D721Med (cell line): Measurements from ENCODE around the gene XIRP2.

Source experiments
- DNase-seq: peaks from one replicate; pipeline ENCODE4 v3.0.0; 2011; ENCODE audit warnings: low spot score; ENCODE audit not compliant: insufficient read length
- FAIRE-seq: peaks from 2 replicates; lab custom pipeline; 2011; peaks lifted over from hg19 to GRCh38; lab: Jason Lieb, UNC
- CTCF ChIP-seq: IDR thresholded peaks from 2 replicates; pipeline ENCODE4 v1.5.1; 2012; ENCODE audit warnings: mild to moderate bottlenecking, control low read depth; ENCODE audit not compliant: insufficient read depth; ENCODE audit errors: missing control alignments

The XIRP2 gene

DNA sequence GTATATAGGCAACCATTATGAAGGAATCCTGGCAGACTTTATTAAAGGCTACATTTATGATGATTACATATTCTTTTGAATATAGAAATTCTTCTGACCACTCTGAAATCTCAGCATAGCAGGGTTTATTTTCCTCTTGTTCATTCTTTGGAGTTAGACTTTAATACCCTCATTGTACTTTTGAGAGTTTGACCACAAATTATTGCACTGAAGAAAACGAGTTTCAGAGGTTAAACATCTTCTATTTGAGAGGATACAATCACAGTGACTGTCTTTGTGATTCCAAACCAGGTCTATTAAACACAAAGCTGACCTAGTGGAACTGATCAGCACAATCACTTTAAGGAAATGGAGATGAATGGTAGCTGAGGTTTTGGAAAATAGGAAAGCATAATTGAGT lies 71.3 kb downstream of the XIRP2 start:
- FAIRE-seq (no peak), DNase-seq (no peak)
- no peak for TF ChIP-seq CTCF

DNA sequence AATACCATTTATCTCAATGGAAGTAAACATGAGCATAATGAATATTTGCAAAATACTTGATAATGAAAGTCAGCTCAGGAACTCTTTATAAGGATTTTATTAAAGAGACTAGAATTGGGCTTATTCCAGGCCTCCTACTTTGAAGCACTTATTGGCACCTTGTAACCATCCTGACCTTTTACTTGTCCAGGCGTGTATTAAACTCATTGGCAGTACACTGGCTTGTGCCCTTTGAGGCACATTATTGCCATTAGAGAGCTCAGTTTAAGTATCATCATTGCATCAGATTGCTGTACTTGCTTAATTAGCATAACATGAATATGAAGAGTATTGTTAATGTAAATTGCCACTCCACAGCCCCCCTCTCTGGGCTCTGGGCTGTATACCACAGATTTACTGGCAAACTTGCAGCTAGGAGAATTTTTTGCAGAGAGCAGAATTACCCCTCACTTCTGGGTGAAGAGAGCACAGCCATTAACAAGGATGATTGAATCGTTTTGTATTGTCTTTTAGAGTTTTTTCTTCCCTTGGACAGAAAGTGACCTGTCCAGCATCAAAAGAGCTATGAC lies 72.5 kb downstream of the XIRP2 start:
- no peak for DNase-seq
- FAIRE-seq, result no peak
- no peak for TF ChIP-seq CTCF

DNA sequence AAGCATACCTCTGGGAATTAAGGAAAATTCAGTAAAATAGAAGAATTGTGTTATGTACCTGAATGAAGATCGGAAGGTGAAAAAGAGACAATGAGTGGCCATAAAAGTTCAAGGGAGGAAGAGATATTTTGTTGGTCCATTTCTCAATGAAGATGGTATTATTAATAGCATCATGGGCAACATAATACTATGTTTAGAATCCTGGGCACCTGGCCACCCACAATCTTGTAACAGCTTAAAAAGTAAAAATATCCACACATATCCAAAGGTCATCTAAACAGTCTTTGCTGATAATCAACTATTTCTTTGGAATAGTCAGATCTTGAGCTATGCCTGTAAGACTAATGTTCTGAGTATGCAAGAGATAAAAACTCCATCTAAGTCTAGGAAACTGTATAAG lies 73.7 kb downstream of the XIRP2 start:
- no peak for TF ChIP-seq CTCF
- DNase-seq (no peak), FAIRE-seq (no peak)

- TF ChIP-seq CTCF, result no peak
- DNase-seq, result no peak
- FAIRE-seq, result no peak
Measured at GRCh38 chr2:166969486-166969885, 81.2 kb downstream of the XIRP2 start.

DNA sequence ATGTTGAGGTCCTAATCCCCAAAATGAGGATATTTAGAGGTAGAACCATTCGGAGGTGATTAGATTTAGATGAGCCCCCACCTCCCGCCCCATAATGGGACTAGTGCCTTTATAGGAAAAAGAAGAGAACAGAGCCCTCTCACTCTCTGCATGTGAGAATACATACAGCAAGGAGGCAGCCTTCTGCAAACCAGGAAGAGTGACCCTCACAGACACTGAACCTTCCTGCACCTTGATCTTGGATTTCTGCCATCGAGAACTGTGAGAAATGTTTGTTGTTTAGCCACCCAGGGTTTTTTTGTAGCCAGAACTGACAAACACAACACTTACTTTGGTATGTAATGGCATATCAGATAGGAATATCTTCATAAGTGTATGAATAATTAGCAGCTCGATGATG lies 83.7 kb downstream of the XIRP2 start:
- TF ChIP-seq CTCF, result no peak
- no peak for DNase-seq
- FAIRE-seq, result no peak

- DNase-seq, result no peak
- no peak for FAIRE-seq
- no peak for TF ChIP-seq CTCF
Measured at GRCh38 chr2:166972418-166972817, 84.1 kb downstream of the XIRP2 start.

- DNase-seq, result no peak
- FAIRE-seq, result no peak
- no peak for TF ChIP-seq CTCF
Measured at GRCh38 chr2:166984188-166984587, 95.9 kb downstream of the XIRP2 start.
